Endodermal cell (in vitro differentiated cells): ENCODE results near the gene A3GALT2. TPM values are rescaled to one million over a fixed set of nuclear protein-coding genes. Genes with fewer than 3 reads are reported as not detected.

Experiments
- DNase-seq: peaks from one replicate; pipeline ENCODE4 v3.0.0-alpha.2; 2017
- H3K27ac ChIP-seq: 2 replicates; pipeline ENCODE4 v1.5.1; 2013; ENCODE audit warnings: mild to moderate bottlenecking, low read depth, low read length, moderate library complexity
- H3K27me3 ChIP-seq: 2 replicates; pipeline ENCODE4 v1.6.1; 2013; ENCODE audit warnings: mild to moderate bottlenecking, low read length, moderate library complexity; ENCODE audit not compliant: insufficient read depth, control insufficient read depth, poor library complexity, severe bottlenecking
- H3K36me3 ChIP-seq: 2 replicates; pipeline ENCODE4 v1.7.0; 2013; ENCODE audit warnings: mild to moderate bottlenecking, low read length, moderate library complexity; ENCODE audit not compliant: control insufficient read depth, insufficient read depth
- H3K4me1 ChIP-seq: one replicate; pipeline ENCODE4 v1.7.0; 2013; ENCODE audit warnings: low read length; ENCODE audit not compliant: control insufficient read depth, insufficient read depth
- H3K4me3 ChIP-seq: 2 replicates; pipeline ENCODE4 v1.5.1; 2013; ENCODE audit warnings: mild to moderate bottlenecking, low read length, moderate library complexity
- H3K9ac ChIP-seq: 2 replicates; pipeline ENCODE4 v1.6.1; 2013; ENCODE audit warnings: mild to moderate bottlenecking, low read length, moderate library complexity; ENCODE audit not compliant: poor library complexity, severe bottlenecking; ENCODE audit errors: extremely low read depth
- H3K9me3 ChIP-seq: 2 replicates; pipeline ENCODE4 v1.6.1; 2013; ENCODE audit warnings: mild to moderate bottlenecking, low read length, moderate library complexity; ENCODE audit not compliant: control insufficient read depth
- H3K27ac Mint-ChIP-seq: 2 replicates; pipeline ENCODE4 v1.8.0; 2020; ENCODE audit warnings: mixed read lengths
- H3K27me3 Mint-ChIP-seq: 2 replicates; pipeline ENCODE4 v1.8.0; 2021; ENCODE audit warnings: mild to moderate bottlenecking, mixed read lengths; ENCODE audit not compliant: insufficient read depth
- H3K36me3 Mint-ChIP-seq: 2 replicates; pipeline ENCODE4 v1.8.0; 2020; ENCODE audit warnings: low read depth, mixed read lengths
- H3K4me1 Mint-ChIP-seq: 2 replicates; pipeline ENCODE4 v1.8.0; 2020; ENCODE audit warnings: mixed read lengths
- H3K4me3 Mint-ChIP-seq: 2 replicates; pipeline ENCODE4 v1.8.0; 2020; ENCODE audit warnings: mild to moderate bottlenecking, moderate library complexity, mixed read lengths
- H3K9me3 Mint-ChIP-seq: 2 replicates; pipeline ENCODE4 v1.8.0; 2020; ENCODE audit warnings: mild to moderate bottlenecking, mixed read lengths
- CTCF ChIP-seq: fragments of 200-600 bp; sonication (generic); conservative IDR thresholded peaks from 2 replicates; pipeline ENCODE4 v1.5.0; 2021; ENCODE audit warnings: antibody characterized with exemption, mild to moderate bottlenecking
- whole genome bisulfite sequencing, 2 experiments: methylation state at CpG; one replicate each; pipeline versions ENCODE4 v1.1.5 to v1.1.7; 2013; ENCODE audit warnings: missing lambda C conversion rate in 2 of 2, mixed read lengths in 1 of 2; ENCODE audit not compliant: insufficient coverage in 1 of 2, insufficient read length in 1 of 2; 5-methylcytosine and 5-hydroxymethylcytosine counted together
- total RNA-seq, 2 donors: library from RNA; stranded (reverse); fragmentation: NEBNext Ultra II Directional in 1 of 2; extraction: Animal tissue kit (Norgen Biotek cat#: 25700) in 1 of 2; gene quantifications; 2 replicates in 1 of 2; 3 replicates in 1 of 2; pipeline ENCODE4 v1.2.1, GENCODE V29; 2021

A3GALT2 gene
- total RNA-seq, 2 donors from 2014 or later = not detected

DNA sequence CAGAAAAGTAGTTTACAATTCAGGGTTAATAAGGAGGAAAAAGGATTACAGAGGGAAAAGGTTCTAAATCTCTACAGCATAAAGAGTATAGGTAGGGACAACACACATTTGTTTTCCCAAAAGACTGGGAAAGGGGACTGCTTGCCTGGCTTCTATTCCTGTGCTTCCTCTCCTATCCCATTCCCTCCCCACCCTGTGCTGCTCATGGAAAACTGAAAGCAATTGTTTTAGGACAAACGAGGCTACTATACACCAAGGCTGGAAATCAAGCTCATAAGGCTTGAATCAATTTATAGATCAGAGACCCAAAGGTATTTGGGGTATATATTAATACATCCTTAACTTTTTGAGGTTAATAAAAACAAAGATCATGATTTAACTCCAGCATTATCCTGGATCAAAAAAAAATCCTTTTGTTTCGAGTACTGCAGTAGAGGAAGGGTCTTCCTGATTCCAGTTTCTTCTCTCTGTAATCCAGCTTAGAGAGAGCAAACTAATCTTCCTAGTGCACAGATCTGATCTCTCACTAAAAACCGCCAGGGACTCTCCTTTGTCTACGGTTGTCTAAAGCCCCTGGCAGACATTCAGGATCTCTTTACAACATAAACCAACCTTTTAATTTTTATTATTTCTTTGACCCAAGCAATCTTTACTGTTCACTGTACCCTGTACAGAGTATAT lies 37.4 kb upstream of the A3GALT2 start:
- Mint-ChIP-seq H3K36me3 (no peaks in the 10 kb centered on the region), H3K27ac (no peak overlapping the region), H3K4me3 (no peak overlapping the region), H3K9me3 (peaks cover 5% of the 10 kb centered on the region), H3K4me1 (peaks cover 44% of the 10 kb centered on the region), H3K27me3 (peaks cover 48% of the 10 kb centered on the region)
- H3K9me3 ChIP-seq = no peaks in the 10 kb centered on the region
- no peak overlapping the region for H3K9ac ChIP-seq
- H3K4me3 ChIP-seq = no peak overlapping the region
- no peak overlapping the region for H3K27ac ChIP-seq
- no peaks in the 10 kb centered on the region for H3K36me3 ChIP-seq
- H3K4me1 ChIP-seq = peaks cover 20% of the 10 kb centered on the region
- H3K27me3 ChIP-seq = peaks cover 1% of the 10 kb centered on the region
- WGBS, 2 experiments = 82 to 93% methylated on average over 3 to 4 of the region's 4 CpGs
- DNase-seq = no peak
- no peak for TF ChIP-seq CTCF

DNA sequence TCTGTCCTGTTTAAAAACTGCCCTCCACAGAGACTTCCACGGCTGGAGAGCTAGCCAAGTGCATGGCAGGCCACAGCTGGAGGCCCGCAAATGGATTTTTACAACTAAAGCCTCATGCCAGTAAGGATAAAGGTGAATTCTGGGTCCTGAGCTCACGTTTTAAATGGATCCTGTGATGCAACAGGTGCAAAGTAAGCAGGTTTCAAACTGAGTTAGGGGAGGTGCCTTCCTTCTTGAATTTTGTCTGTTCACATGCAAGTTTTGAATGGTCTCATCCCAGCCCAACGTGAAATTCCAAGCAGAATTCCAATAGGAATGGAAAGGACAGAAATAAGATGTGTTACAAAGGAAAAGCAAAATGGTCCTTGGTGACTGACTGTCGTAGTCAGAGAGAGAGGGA lies 36.2 kb upstream of the A3GALT2 start:
- H3K4me3 ChIP-seq = no peak overlapping the region
- no peak overlapping the region for H3K27ac ChIP-seq
- H3K36me3 Mint-ChIP-seq = no peaks in the 10 kb centered on the region
- no peak overlapping the region for H3K9ac ChIP-seq
- no peak for TF ChIP-seq CTCF
- H3K4me3 Mint-ChIP-seq = no peak overlapping the region
- H3K9me3 Mint-ChIP-seq = peaks cover 5% of the 10 kb centered on the region
- peaks cover 8% of the 10 kb centered on the region for H3K4me1 ChIP-seq
- H3K27me3 Mint-ChIP-seq = peaks cover 59% of the 10 kb centered on the region
- 88 to 94% methylated on average over 5 of the region's 5 CpGs for WGBS, 2 experiments
- no peak overlapping the region for H3K27ac Mint-ChIP-seq
- no peaks in the 10 kb centered on the region for H3K36me3 ChIP-seq
- peaks cover 32% of the 10 kb centered on the region for H3K4me1 Mint-ChIP-seq
- no peak for DNase-seq
- no peaks in the 10 kb centered on the region for H3K9me3 ChIP-seq
- H3K27me3 ChIP-seq = peaks cover 13% of the 10 kb centered on the region

DNA sequence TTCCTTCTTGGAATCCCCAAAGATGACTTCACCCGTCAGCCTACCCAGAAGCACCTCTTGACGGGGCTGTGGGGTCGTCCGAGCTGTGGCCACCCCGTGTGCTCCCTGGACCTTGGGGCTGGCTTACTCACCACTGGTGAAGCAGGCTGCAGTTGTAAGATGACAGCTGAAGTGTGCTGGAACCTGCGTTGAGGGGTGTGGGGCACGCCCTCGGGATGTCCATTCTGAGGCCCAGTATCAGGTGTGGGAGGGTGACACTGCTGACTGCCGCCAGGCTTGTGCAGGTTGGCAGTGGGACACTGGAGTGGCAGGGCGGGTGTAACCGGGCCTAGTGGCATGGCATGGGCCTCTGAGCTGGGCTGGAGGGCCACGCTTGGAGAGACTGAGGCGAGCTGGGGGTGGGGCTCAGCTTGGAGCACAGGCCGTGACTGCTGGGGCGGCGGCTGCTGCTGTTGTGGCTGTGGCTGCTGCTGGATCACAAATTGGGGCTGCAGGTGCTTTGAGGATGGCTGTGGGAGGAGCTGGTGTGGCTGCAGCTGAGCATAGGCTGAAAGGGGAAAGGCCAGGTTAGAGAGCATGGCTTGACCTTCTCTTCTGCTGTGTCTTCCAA lies 33.9 kb upstream of the A3GALT2 start:
- Histone ChIP-seq H3K36me3 (no peaks in the 10 kb centered on the region), H3K4me3 (no peak overlapping the region), H3K27ac (no peak overlapping the region), H3K27me3 (peaks cover 26% of the 10 kb centered on the region), H3K4me1 (peaks cover 4% of the 10 kb centered on the region), H3K9ac (no peak overlapping the region), H3K9me3 (no peaks in the 10 kb centered on the region)
- Mint-ChIP-seq H3K36me3 (no peaks in the 10 kb centered on the region), H3K27ac (no peak overlapping the region), H3K4me3 (no peak overlapping the region), H3K27me3 (peaks cover 80% of the 10 kb centered on the region), H3K4me1 (peaks cover 25% of the 10 kb centered on the region), H3K9me3 (peaks cover 5% of the 10 kb centered on the region)
- no peak for DNase-seq
- 92 to 95% methylated on average over 8 to 16 of the region's 16 CpGs for WGBS, 2 experiments
- TF ChIP-seq CTCF = no peak
